NCI-H345 treated with DMSO at 0.1 percent for 48 hours (cell line): ENCODE data around the gene SERPINE1.

Source experiments
- DNase-seq: peaks from one replicate; lab custom pipeline; 2025; ENCODE audit not compliant: unreplicated experiment; lab: John Stamatoyannopoulos, UW

The SERPINE1 gene

GRCh38 chr7:101185258-101185839, 58.4 kb downstream of the SERPINE1 start:
- DNase-seq = no peak

GRCh38 chr7:101186194-101186593, 59.3 kb downstream of the SERPINE1 start:
- DNase-seq = no peak

GRCh38 chr7:101186844-101187428, 60.0 kb downstream of the SERPINE1 start:
- DNase-seq = no peak
